ENCODE data around the gene PANK4. TPM values are rescaled to one million over a fixed set of nuclear protein-coding genes. Genes with fewer than 3 reads are reported as not detected.

The PANK4 gene
- total RNA-seq, 1 experiment from 2014 or later: 45.6 TPM

GRCh38 chr1:2480986-2481364 is 45.4 kb downstream of the PANK4 start:
- Histone ChIP-seq H3K27ac (ENCODE audit: low read depth, low read length, poor library complexity, severe bottlenecking) (peak overlapping the region; percentile 54), H3K27me3 (replicated peaks; ENCODE audit: insufficient read depth, low read depth, low read length, poor library complexity) (no peaks in the 10 kb centered on the region), H3K9me3 (ENCODE audit: low read depth, low read length, poor library complexity, severe bottlenecking) (no peaks in the 10 kb centered on the region), H3K4me3 (ENCODE audit: low read depth, low read length, poor library complexity, severe bottlenecking) (no peak overlapping the region), H3K36me3 (ENCODE audit: insufficient read depth, low read length, poor library complexity, severe bottlenecking) (no peaks in the 10 kb centered on the region), H3K4me1 (ENCODE audit: insufficient read depth, low read length, poor library complexity, severe bottlenecking) (peaks cover 13% of the 10 kb centered on the region)
- BruUV-seq (replicated peaks): no TSS peak
- intact Hi-C loops (cut with micrococcal nuclease; ENCODE audit: unreplicated experiment): no loop called here
- ChIA-PET CTCF (no interaction called here), POLR2A (ENCODE audit: low non-redundant PET) (interaction anchor here (0.6 kb wide), 1 partner anchor 45 kb away, joined by 10 read pairs; the partner anchor contains the start of gene PANK4)
- TF ChIP-seq CTCF (conservative IDR thresholded peaks at IDR 0.05; ENCODE audit: low read depth, low read length): no peak
- TF ChIP-seq EZH2 (IDR thresholded peaks at IDR 0.05; ENCODE audit: borderline replicate concordance, low read depth, low read length, poor library complexity, severe bottlenecking): no peak
- DNase-seq (ENCODE audit: low spot score): no peak

GRCh38 chr1:2480236-2480985 is 46.0 kb downstream of the PANK4 start:
- BruUV-seq (replicated peaks): no TSS peak
- TF ChIP-seq EZH2 (IDR thresholded peaks at IDR 0.05; ENCODE audit: borderline replicate concordance, low read depth, low read length, poor library complexity, severe bottlenecking) (no peak), CTCF (conservative IDR thresholded peaks at IDR 0.05; ENCODE audit: low read depth, low read length) (no peak)
- Histone ChIP-seq H3K36me3 (ENCODE audit: insufficient read depth, low read length, poor library complexity, severe bottlenecking) (no peaks in the 10 kb centered on the region), H3K4me3 (ENCODE audit: low read depth, low read length, poor library complexity, severe bottlenecking) (no peak overlapping the region), H3K27me3 (replicated peaks; ENCODE audit: insufficient read depth, low read depth, low read length, poor library complexity) (no peaks in the 10 kb centered on the region), H3K27ac (ENCODE audit: low read depth, low read length, poor library complexity, severe bottlenecking) (peak overlapping the region; percentile 54), H3K9me3 (ENCODE audit: low read depth, low read length, poor library complexity, severe bottlenecking) (no peaks in the 10 kb centered on the region), H3K4me1 (ENCODE audit: insufficient read depth, low read length, poor library complexity, severe bottlenecking) (peaks cover 13% of the 10 kb centered on the region)
- intact Hi-C loops (cut with micrococcal nuclease; ENCODE audit: unreplicated experiment): no loop called here
- CTCF ChIA-PET: no interaction called here
- POLR2A ChIA-PET (ENCODE audit: low non-redundant PET): no interaction called here
- DNase-seq (ENCODE audit: low spot score): peak; percentile 73

GRCh38 chr1:2479618-2480017 is 46.8 kb downstream of the PANK4 start:
- CTCF ChIA-PET: no interaction called here
- no peak overlapping the region for H3K4me3 ChIP-seq (ENCODE audit: low read depth, low read length, poor library complexity, severe bottlenecking)
- intact Hi-C loops (cut with micrococcal nuclease; ENCODE audit: unreplicated experiment): no loop called here
- H3K9me3 ChIP-seq (ENCODE audit: low read depth, low read length, poor library complexity, severe bottlenecking): no peaks in the 10 kb centered on the region
- H3K36me3 ChIP-seq (ENCODE audit: insufficient read depth, low read length, poor library complexity, severe bottlenecking): no peaks in the 10 kb centered on the region
- DNase-seq (ENCODE audit: low spot score): no peak
- peaks cover 13% of the 10 kb centered on the region for H3K4me1 ChIP-seq (ENCODE audit: insufficient read depth, low read length, poor library complexity, severe bottlenecking)
- no peak overlapping the region for H3K27ac ChIP-seq (ENCODE audit: low read depth, low read length, poor library complexity, severe bottlenecking)
- POLR2A ChIA-PET (ENCODE audit: low non-redundant PET): no interaction called here
- TF ChIP-seq EZH2 (IDR thresholded peaks at IDR 0.05; ENCODE audit: borderline replicate concordance, low read depth, low read length, poor library complexity, severe bottlenecking): no peak
- no peak for TF ChIP-seq CTCF (conservative IDR thresholded peaks at IDR 0.05; ENCODE audit: low read depth, low read length)
- no peaks in the 10 kb centered on the region for H3K27me3 ChIP-seq (replicated peaks; ENCODE audit: insufficient read depth, low read depth, low read length, poor library complexity)
- BruUV-seq (replicated peaks): no TSS peak

All from A673 (cell line).